Sigmoid colon (tissue), 4 donors: ENCODE data around the gene SLIT3.

ENCODE experiments used
- POLR2AphosphoS5 ChIP-seq, 4 donors: sonication (generic); formaldehyde crosslinking; IDR thresholded peaks; one replicate each; pipeline ENCODE4 v1.6.1; 2017; ENCODE audit warnings: antibody characterized with exemption in 4 of 4
- TF ChIP-seq, protein P1 (sequence below), 4 experiments: fragments of 450-650 bp in 3 of 4; fragments of 200-600 bp in 1 of 4; IDR thresholded peaks; one replicate each; pipeline ENCODE4 v1.5.1; 2016 to 2019; ENCODE audit warnings: antibody characterized with exemption in 4 of 4, mild to moderate bottlenecking in 3 of 4, moderate library complexity in 2 of 4

DNA sequence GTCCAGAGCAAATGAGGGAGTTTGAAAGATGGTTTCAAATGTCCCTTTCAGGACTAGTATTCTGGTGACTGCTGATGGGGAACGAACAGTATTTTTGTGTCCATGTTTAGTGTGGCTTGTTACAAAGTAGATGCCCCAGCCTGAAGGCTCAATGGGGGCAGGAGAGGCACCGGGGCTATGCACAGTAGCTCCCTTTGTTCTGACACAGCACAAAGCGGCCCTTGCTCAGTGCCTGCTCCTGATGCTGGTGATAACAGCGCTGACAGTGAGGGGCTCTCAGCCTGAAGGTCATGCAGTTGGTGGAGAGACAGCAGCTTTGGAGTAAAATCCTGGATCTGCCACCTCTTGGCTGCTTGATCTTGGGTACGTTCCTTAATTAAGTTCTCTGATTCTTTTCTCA, 188.9 kb downstream of the SLIT3 start:
- TF ChIP-seq, protein P1, sequence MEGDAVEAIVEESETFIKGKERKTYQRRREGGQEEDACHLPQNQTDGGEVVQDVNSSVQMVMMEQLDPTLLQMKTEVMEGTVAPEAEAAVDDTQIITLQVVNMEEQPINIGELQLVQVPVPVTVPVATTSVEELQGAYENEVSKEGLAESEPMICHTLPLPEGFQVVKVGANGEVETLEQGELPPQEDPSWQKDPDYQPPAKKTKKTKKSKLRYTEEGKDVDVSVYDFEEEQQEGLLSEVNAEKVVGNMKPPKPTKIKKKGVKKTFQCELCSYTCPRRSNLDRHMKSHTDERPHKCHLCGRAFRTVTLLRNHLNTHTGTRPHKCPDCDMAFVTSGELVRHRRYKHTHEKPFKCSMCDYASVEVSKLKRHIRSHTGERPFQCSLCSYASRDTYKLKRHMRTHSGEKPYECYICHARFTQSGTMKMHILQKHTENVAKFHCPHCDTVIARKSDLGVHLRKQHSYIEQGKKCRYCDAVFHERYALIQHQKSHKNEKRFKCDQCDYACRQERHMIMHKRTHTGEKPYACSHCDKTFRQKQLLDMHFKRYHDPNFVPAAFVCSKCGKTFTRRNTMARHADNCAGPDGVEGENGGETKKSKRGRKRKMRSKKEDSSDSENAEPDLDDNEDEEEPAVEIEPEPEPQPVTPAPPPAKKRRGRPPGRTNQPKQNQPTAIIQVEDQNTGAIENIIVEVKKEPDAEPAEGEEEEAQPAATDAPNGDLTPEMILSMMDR (IDR thresholded peaks at IDR 0.05), result no peak
- no peak for TF ChIP-seq POLR2AphosphoS5 (IDR thresholded peaks at IDR 0.05)
